GM19438 (cell line): ENCODE data around the gene WDR13.

Source experiments
- ATAC-seq: cut with Tn5 transposase; IDR thresholded peaks from one replicate; pipeline ENCODE4 v1.9.1; 2021; ENCODE audit warnings: low read depth; ENCODE audit not compliant: unreplicated experiment

Gene WDR13

GRCh38 chrX:48591255-48591791, 6.0 kb upstream of the WDR13 start:
- ATAC-seq: no peak

GRCh38 chrX:48592971-48593370, 4.3 kb upstream of the WDR13 start:
- no peak for ATAC-seq

GRCh38 chrX:48595929-48596328, 1.4 kb upstream of the WDR13 start:
- no peak for ATAC-seq

GRCh38 chrX:48598614-48599013, 1.3 kb downstream of the WDR13 start:
- ATAC-seq: no peak

GRCh38 chrX:48599341-48599740, 2.0 kb downstream of the WDR13 start:
- ATAC-seq: no peak

- ATAC-seq: no peak
Observed at GRCh38 chrX:48600226-48600625, 2.9 kb downstream of the WDR13 start.

- no peak for ATAC-seq
Observed at GRCh38 chrX:48601741-48602394, 4.6 kb downstream of the WDR13 start.

- ATAC-seq: no peak
Observed at GRCh38 chrX:48604701-48605100, 7.4 kb downstream of the WDR13 start.

- no peak for ATAC-seq
Observed at GRCh38 chrX:48606091-48606490, 8.8 kb downstream of the WDR13 start.

- ATAC-seq: no peak
Observed at GRCh38 chrX:48611703-48612102, 14.4 kb downstream of the WDR13 start.

- no peak for ATAC-seq
Observed at GRCh38 chrX:48613502-48614160, 16.3 kb downstream of the WDR13 start.

GRCh38 chrX:48616576-48616975, 19.3 kb downstream of the WDR13 start:
- no peak for ATAC-seq

- ATAC-seq: no peak
Observed at GRCh38 chrX:48617542-48618340, 20.4 kb downstream of the WDR13 start.

GRCh38 chrX:48626401-48627298, 29.4 kb downstream of the WDR13 start:
- no peak for ATAC-seq

GRCh38 chrX:48631376-48632090, 34.2 kb downstream of the WDR13 start:
- peak; percentile 89 for ATAC-seq

- no peak for ATAC-seq
Observed at GRCh38 chrX:48632207-48632606, 34.9 kb downstream of the WDR13 start.

GRCh38 chrX:48636301-48636700, 39.0 kb downstream of the WDR13 start:
- no peak for ATAC-seq

GRCh38 chrX:48636776-48637175, 39.5 kb downstream of the WDR13 start:
- ATAC-seq: no peak

GRCh38 chrX:48645669-48646068, 48.4 kb downstream of the WDR13 start:
- ATAC-seq: no peak

- ATAC-seq: no peak
Observed at GRCh38 chrX:48648336-48648751, 51.1 kb downstream of the WDR13 start.
